ENCODE measurements around the gene NR0B2. TPM values are rescaled to one million over a fixed set of nuclear protein-coding genes. Genes with fewer than 3 reads are reported as not detected.

Gene NR0B2
- polyA plus RNA-seq, 1 donor from 2014 or later = not detected

DNA sequence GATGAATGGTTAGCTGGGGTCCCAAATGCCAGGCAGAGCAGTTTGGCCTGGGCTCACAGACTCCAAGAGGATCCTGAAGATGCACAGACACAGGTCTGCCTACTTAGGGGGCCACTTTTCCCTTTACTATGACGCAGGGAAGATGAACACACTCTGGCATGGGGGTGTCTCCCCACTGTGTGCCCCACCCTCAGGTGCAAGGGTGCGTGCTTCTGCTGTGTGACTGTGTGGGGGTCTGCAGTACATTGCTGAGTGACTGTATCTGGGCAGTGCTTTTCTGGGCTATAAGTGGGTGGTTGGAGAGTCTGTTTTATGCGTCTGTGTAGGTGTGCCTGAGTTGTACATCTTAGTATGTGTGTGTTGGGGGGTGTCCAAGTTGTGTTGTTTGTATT lies 3.8 kb downstream of the NR0B2 start:
- Histone ChIP-seq H3K79me2 (replicated peaks; ENCODE audit: insufficient read depth, low read length) (no peaks in the 10 kb centered on the region), H2AFZ (ENCODE audit: low read depth, low read length) (no peak overlapping the region), H3K4me2 (ENCODE audit: low read length) (no peak overlapping the region), H3K4me3 (ENCODE audit: low read length) (no peak overlapping the region), H3K9ac (ENCODE audit: low read length) (no peak overlapping the region), H3K9me3 (ENCODE audit: low read length) (no peaks in the 10 kb centered on the region), H3F3A (ENCODE audit: insufficient read depth, low read length, poor library complexity, severe bottlenecking) (no peaks in the 10 kb centered on the region), H4K20me1 (ENCODE audit: insufficient read depth) (no peaks in the 10 kb centered on the region), H3K27me3 (ENCODE audit: insufficient read depth, low read depth, low read length) (no peaks in the 10 kb centered on the region), H3K27ac (ENCODE audit: low read length) (no peak overlapping the region), H3K9me2 (ENCODE audit: insufficient read depth, low read length) (no peaks in the 10 kb centered on the region), H3K36me3 (ENCODE audit: insufficient read depth, low read length) (no peaks in the 10 kb centered on the region)
- TF ChIP-seq CTCF (IDR thresholded peaks at IDR 0.05; ENCODE audit: poor library complexity, severe bottlenecking) (no peak), TAF1 (IDR thresholded peaks at IDR 0.05; ENCODE audit: low read depth) (no peak), RAD21 (conservative IDR thresholded peaks at IDR 0.05) (no peak)

DNA sequence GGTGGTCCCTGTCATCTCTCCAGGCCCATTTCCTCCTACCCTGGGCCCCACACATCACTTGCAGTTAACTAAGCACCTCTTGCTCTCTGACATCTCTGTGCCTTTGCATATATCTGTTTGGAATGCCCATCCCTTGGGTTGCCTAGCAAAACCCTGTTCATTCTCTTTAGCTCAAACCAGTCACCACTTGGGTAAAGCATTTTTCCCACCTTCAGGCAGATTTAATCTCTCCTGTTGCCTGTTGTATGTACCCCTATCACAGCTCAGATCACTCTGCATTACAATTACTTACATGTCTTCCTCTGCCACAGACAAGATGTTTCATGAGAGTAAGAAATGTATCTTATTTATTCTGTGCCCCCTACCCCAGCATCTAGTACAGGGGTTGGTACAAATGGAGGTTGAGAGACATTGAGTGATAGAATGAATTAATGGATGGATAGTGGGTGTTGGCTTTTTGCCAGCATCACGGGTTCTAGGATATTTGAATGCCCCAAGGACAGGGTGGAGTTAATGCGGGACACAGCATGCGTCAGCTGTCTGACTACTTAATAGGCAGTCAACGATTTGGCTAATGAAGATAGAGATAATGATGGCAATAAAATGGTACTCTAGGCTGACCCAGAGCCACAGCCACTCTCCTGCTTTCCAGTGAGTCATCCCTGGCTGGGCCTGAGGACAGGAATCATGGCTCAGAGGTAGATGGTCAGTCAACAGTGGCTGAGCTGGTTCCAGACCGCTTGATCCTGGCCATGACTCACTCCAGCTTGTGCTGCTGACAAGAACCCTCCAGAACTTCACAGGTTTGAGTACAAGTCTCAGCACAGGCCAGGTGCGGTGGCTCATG lies 6.5 kb downstream of the NR0B2 start:
- Histone ChIP-seq H3K9me3 (ENCODE audit: low read length) (no peaks in the 10 kb centered on the region), H3K27me3 (ENCODE audit: insufficient read depth, low read depth, low read length) (no peaks in the 10 kb centered on the region), H3K9ac (ENCODE audit: low read length) (no peak overlapping the region), H3K27ac (ENCODE audit: low read length) (no peak overlapping the region), H2AFZ (ENCODE audit: low read depth, low read length) (no peak overlapping the region), H3K79me2 (replicated peaks; ENCODE audit: insufficient read depth, low read length) (no peaks in the 10 kb centered on the region), H3K4me2 (ENCODE audit: low read length) (no peak overlapping the region), H3F3A (ENCODE audit: insufficient read depth, low read length, poor library complexity, severe bottlenecking) (no peaks in the 10 kb centered on the region), H3K36me3 (ENCODE audit: insufficient read depth, low read length) (no peaks in the 10 kb centered on the region), H3K9me2 (ENCODE audit: insufficient read depth, low read length) (no peaks in the 10 kb centered on the region), H3K4me3 (ENCODE audit: low read length) (no peak overlapping the region), H4K20me1 (ENCODE audit: insufficient read depth) (no peaks in the 10 kb centered on the region)
- TF ChIP-seq MXI1 (conservative IDR thresholded peaks at IDR 0.05; ENCODE audit: poor library complexity, severe bottlenecking) (no peak), REST (IDR thresholded peaks at IDR 0.05; ENCODE audit: borderline replicate concordance) (no peak), POLR2AphosphoS5 (IDR thresholded peaks at IDR 0.05) (no peak), SMC3 (conservative IDR thresholded peaks at IDR 0.05; ENCODE audit: poor library complexity) (no peak), TAF1 (IDR thresholded peaks at IDR 0.05; ENCODE audit: low read depth) (no peak), EZH2 (IDR thresholded peaks at IDR 0.05; ENCODE audit: borderline replicate concordance, insufficient read depth, low read length, poor library complexity, severe bottlenecking) (no peak), EP300 (conservative IDR thresholded peaks at IDR 0.05; ENCODE audit: poor library complexity, severe bottlenecking) (no peak), CTCF (IDR thresholded peaks at IDR 0.05; ENCODE audit: poor library complexity, severe bottlenecking) (no peak), RAD21 (conservative IDR thresholded peaks at IDR 0.05) (no peak)
